Endothelial cell of umbilical vein (primary cell): ENCODE data around the gene PHF23. TPM values are rescaled to one million over a fixed set of nuclear protein-coding genes. Genes with fewer than 3 reads are reported as not detected.

Source experiments
- Bru-seq: library from RNA; stranded (reverse); fragments of 400-500 nt; gene quantifications from one replicate; lab custom pipeline; 2021; lab: Mats Ljungman, UMichigan
- BruChase-seq, 2 experiments: library from RNA; stranded (reverse); fragments of 400-500 nt; gene quantifications; one replicate each; lab custom pipeline; 2021; lab: Mats Ljungman, UMichigan
- BruUV-seq: library from RNA; stranded (reverse); fragments of 400-500 nt; replicated peaks from 2 replicates; lab custom pipeline; 2021; lab: Mats Ljungman, UMichigan
- CTCF ChIA-PET: fragments of 300-600, 350-600 bp; sonication (Branson Sonifier 250); formaldehyde crosslinking; loops from one replicate; lab custom pipeline; 2021; ENCODE audit warnings: antibody characterized with exemption, inconsistent platforms; lab: Charles Lee
- POLR2A ChIA-PET: fragments of 300-600, 350-600 bp; sonication (Branson Sonifier 250); formaldehyde crosslinking; loops from one replicate; lab custom pipeline; 2021; ENCODE audit warnings: antibody characterized with exemption, inconsistent platforms; lab: Charles Lee
- DNase-seq: peaks from one replicate; pipeline ENCODE4 v3.0.0-alpha.2; 2011; ENCODE audit warnings: low read depth, low spot score
- FAIRE-seq: peaks from 2 replicates; lab custom pipeline; 2011; peaks lifted over from hg19 to GRCh38; lab: Jason Lieb, UNC
- H2AFZ ChIP-seq: 2 replicates; pipeline ENCODE4 v1.6.0; 2012; ENCODE audit warnings: low read depth, low read length, control low read depth, inconsistent platforms
- H3K27ac ChIP-seq: 2 replicates; pipeline ENCODE4 v1.5.1; 2011; ENCODE audit warnings: low read depth, mild to moderate bottlenecking, control low read depth, low read length, moderate library complexity; ENCODE audit not compliant: insufficient read depth
- H3K27me3 ChIP-seq, 2 experiments: 2 replicates each; pipeline versions ENCODE4 v1.6.0 to v1.6.1; 2011; ENCODE audit warnings: low read length in 2 of 2, mixed read lengths in 1 of 2; ENCODE audit not compliant: control insufficient read depth in 2 of 2, insufficient read depth in 2 of 2
- H3K36me3 ChIP-seq, 2 experiments: 2 replicates in 1 of 2; 3 replicates in 1 of 2; pipeline ENCODE4 v1.5.1; 2011; ENCODE audit warnings: low read length in 2 of 2, mild to moderate bottlenecking in 1 of 2, moderate library complexity in 1 of 2; ENCODE audit not compliant: control insufficient read depth in 2 of 2, insufficient read depth in 2 of 2; ENCODE audit errors: extremely low read depth in 1 of 2
- H3K4me1 ChIP-seq: 3 replicates; pipeline ENCODE4 v1.5.1; 2011; ENCODE audit warnings: mild to moderate bottlenecking, low read length; ENCODE audit not compliant: control insufficient read depth, insufficient read depth; ENCODE audit errors: extremely low read depth
- H3K4me2 ChIP-seq: 2 replicates; pipeline ENCODE4 v1.6.1; 2011; ENCODE audit warnings: low read length, control low read depth, mixed read lengths; ENCODE audit not compliant: insufficient read depth
- H3K4me3 ChIP-seq, 3 experiments: fragments of 200-600 bp in 1 of 3; sonication (generic), shearing (Covaris generic) in 1 of 3; replicated peaks in 1 of 3; 2 replicates each; pipeline ENCODE4 v1.5.1; 2011 to 2016; ENCODE audit warnings: control low read depth in 3 of 3, low read length in 3 of 3, mild to moderate bottlenecking in 2 of 3, inconsistent platforms in 1 of 3, low read depth in 1 of 3, moderate library complexity in 1 of 3; ENCODE audit not compliant: insufficient read depth in 1 of 3
- H3K79me2 ChIP-seq: 2 replicates; pipeline ENCODE4 v1.6.0; 2012; ENCODE audit warnings: low read length, inconsistent platforms; ENCODE audit not compliant: control insufficient read depth, insufficient read depth
- H3K9ac ChIP-seq: replicated peaks from 2 replicates; pipeline ENCODE3; 2011; ENCODE audit warnings: low read length, control low read depth; ENCODE audit not compliant: insufficient read depth; ENCODE audit errors: extremely low read depth
- H3K9me1 ChIP-seq: replicated peaks from 3 replicates; pipeline ENCODE4 v1.6.0; 2011; ENCODE audit warnings: mild to moderate bottlenecking, low read length; ENCODE audit not compliant: control insufficient read depth, insufficient read depth; ENCODE audit errors: extremely low read depth
- H3K9me3 ChIP-seq: replicated peaks from 2 replicates; pipeline ENCODE4 v1.5.1; 2012; ENCODE audit warnings: low read length, inconsistent platforms; ENCODE audit not compliant: control insufficient read depth, insufficient read depth
- H4K20me1 ChIP-seq: replicated peaks from 2 replicates; pipeline ENCODE3; 2011; ENCODE audit warnings: mild to moderate bottlenecking, low read length; ENCODE audit not compliant: control insufficient read depth, insufficient read depth; ENCODE audit errors: extremely low read depth
- EZH2 ChIP-seq: IDR thresholded peaks from 2 replicates; pipeline ENCODE4 v1.6.1; 2012; ENCODE audit warnings: borderline replicate concordance, low read depth, mild to moderate bottlenecking, moderate library complexity, low read length, inconsistent platforms; ENCODE audit not compliant: severe bottlenecking
- JUN ChIP-seq: IDR thresholded peaks from 2 replicates; pipeline ENCODE4 v1.6.1; 2011; ENCODE audit warnings: borderline replicate concordance, low read depth; ENCODE audit not compliant: insufficient read length, insufficient read depth
- MYC ChIP-seq: IDR thresholded peaks from one replicate; pipeline ENCODE4 v1.6.1; 2011; ENCODE audit warnings: mild to moderate bottlenecking, low read depth, low read length
- POLR2A ChIP-seq: IDR thresholded peaks from 2 replicates; pipeline ENCODE4 v1.6.1; 2012; ENCODE audit warnings: low read depth, mild to moderate bottlenecking, control low read depth, low read length
- POLR2AphosphoS5 ChIP-seq: IDR thresholded peaks from 2 replicates; pipeline ENCODE4 v1.6.1; 2012; ENCODE audit warnings: low read depth, mild to moderate bottlenecking, control low read depth, low read length, moderate library complexity; ENCODE audit not compliant: insufficient read depth
- dilution Hi-C: fragments of 300-500 bp; cut with MboI; formaldehyde crosslinking; loops from one replicate; pipeline ENCODE4 v1.15.0; 2019; ENCODE audit warnings: low sequenced_read_pairs; ENCODE audit not compliant: extremely low pct_ligation_motif_present
- intact Hi-C: fragments of 100-400 bp; cut with micrococcal nuclease; formaldehyde crosslinking; loops from one replicate; pipeline ENCODE4 v1.10.0; 2022
- long read RNA-seq: library from polyadenylated mRNA; stranded (forward); transcript quantifications from one replicate; pipeline ENCODE4 v2.0.0, GENCODE V29; 2021
- polyA minus RNA-seq, 3 experiments: library from RNA; depleted of rRNA, polyadenylated mRNA; stranded (reverse); fragments of >200 nt; gene quantifications; 1 replicate in 1 of 3; 2 replicates in 2 of 3; pipeline ENCODE4 v1.2.3, GENCODE V29; 2011
- polyA plus RNA-seq, 4 experiments: library from polyadenylated mRNA; depleted of rRNA in 3 of 4; stranded (reverse) in 3 of 4; unstranded in 1 of 4; fragments of >200 nt; gene quantifications; 2 replicates each; pipeline versions ENCODE4 v1.2.1 to v1.2.3, GENCODE V29; 2011 to 2012; ENCODE audit warnings: missing spikeins in 1 of 4
- total RNA-seq: library from RNA; stranded (reverse); gene quantifications from 2 replicates; pipeline ENCODE4 v1.2.3, GENCODE V29; 2021

The PHF23 gene
- 54.7 and 56.2 TPM in 2 replicates for total RNA-seq
- polyA plus RNA-seq: 35.6 and 39.0 TPM in 2 replicates
- 47.8 and 49.9 TPM in 2 replicates for polyA plus RNA-seq (2011; cell fraction: cytosol; rRNA removed)
- 30.3 and 34.1 TPM in 2 replicates for polyA plus RNA-seq (2011; cell fraction: nucleus; rRNA removed)
- 43.1 and 51.2 TPM in 2 replicates for polyA plus RNA-seq (2012)
- polyA minus RNA-seq: 49.7 and 70.3 TPM in 2 replicates
- polyA minus RNA-seq (2011; cell fraction: cytosol; rRNA and poly(A)+ RNA removed): 19.5 TPM
- 10.4 and 11.5 TPM in 2 replicates for polyA minus RNA-seq (2011; cell fraction: nucleus; rRNA and poly(A)+ RNA removed)
- Bru-seq, nascent RNA: percentile 77 among the genes with signal in this experiment
- BruChase-seq, experiment 1, labeled RNA remaining after a 6-hour chase: percentile 94 among the genes with signal in this experiment
- percentile 97 among the genes with signal in this experiment for BruChase-seq, experiment 2, labeled RNA remaining after a 2-hour chase
- long read RNA-seq, transcript PHF23-201 (5 exons, 2,037 nt): major isoform, 111 of 168 reads
- long read RNA-seq, transcript PHF23-205 (5 exons, 1,768 nt): minor isoform, 10 of 168 reads
- long read RNA-seq, partial matches to known transcripts: 9 of 168 reads
- long read RNA-seq, other reads (novel, unspliced or antisense): 36 of 168 reads

DNA sequence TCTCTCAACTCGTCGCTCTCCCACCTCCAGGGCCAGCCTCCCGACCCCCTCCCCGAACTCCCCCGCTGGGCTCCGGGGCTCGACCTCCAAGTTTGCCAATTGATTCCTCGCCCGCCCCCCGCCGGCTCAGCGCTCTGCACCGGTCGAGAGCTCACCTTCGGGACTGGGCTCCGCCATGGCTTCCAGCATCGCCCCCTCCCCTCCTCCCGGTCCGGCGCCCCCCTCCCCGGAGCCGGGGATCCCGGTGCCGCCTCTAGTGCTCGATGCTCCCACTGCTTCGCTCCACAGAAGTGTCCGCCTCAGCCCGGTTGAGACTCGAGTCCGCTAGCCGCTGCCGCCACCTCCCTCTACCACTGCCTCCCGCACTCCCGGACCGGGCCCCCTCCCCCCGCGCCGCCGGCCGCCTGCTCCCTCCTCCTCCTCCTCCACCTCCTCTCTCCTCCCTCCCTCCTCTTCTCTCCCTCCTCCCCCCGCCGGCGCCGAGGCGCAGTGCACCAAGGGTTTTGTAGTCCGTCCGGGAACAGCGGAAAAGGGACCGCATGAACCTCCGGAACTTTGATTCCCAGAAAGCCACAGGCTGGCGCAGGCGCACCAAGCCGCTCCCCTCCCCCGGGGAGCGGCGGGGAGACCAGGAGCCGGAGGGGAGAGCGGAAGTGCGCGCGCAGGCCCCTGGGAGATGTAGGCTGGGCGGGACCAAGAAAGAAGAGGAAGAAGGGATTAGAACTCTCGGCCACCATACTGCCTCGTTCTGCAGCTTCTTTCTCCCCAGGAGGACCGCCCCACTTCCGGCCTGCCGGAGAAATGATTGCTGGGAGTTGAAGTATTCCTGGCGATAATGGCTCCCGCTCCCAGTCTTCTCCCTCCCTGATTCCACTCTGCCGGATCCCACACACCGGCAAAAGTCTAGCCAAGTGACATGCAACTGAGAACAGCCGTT, at the start of gene PHF23:
PHF23 (minus strand) TSS at position 367 of the 937 bp plus-strand sequence; CDS start at position 189, 178 bp downstream.
- Histone ChIP-seq H3K9me3 (no peaks in the 10 kb centered on the region), H3K9ac (peak within 1 kb of the TSS; percentile 71), H3K27me3 (no peaks in the 10 kb centered on the region), H3K36me3 (peaks cover 18 to 27% of the 10 kb centered on the region in 2 experiments), H4K20me1 (no peaks in the 10 kb centered on the region), H2AFZ (no peak within 1 kb of the TSS), H3K4me2 (peak within 1 kb of the TSS; percentile 81), H3K4me3 (peak within 1 kb of the TSS; percentile 71 to 96 (median 83)), H3K9me1 (no peaks in the 10 kb centered on the region), H3K27ac (peak within 1 kb of the TSS; percentile 14), H3K79me2 (peaks cover 53% of the 10 kb centered on the region), H3K4me1 (peaks cover 35% of the 10 kb centered on the region)
- TF ChIP-seq EZH2 (no peak), JUN (no peak), POLR2AphosphoS5 (no peak), POLR2A (peak; percentile 51), MYC (peak; percentile 30)
- intact Hi-C loops: loop anchor here (1.0 to 5.0 kb wide), 4 partner anchors 13 to 618 kb away; partner anchors contain the start of genes CYB5D1, ELP5, NAA38 and TMEM88
- peak; percentile 100 for DNase-seq
- BruUV-seq: no TSS peak
- dilution Hi-C loops: no loop called here
- ChIA-PET POLR2A (interaction anchor here (1.1 kb wide), 1 partner anchor 21 kb away, joined by 4 read pairs; no protein-coding TSS in a partner anchor), CTCF (interaction anchor here (0.9 to 3.4 kb wide), 6 partner anchors 15 to 194 kb away, joined by 3 to 34 read pairs (median 3); partner anchors contain the start of genes ACADVL, ACAP1 and DLG4)
- peak; percentile 98 for FAIRE-seq
